Psoas muscle (tissue), 8 donors: ENCODE results near the gene BEST2. TPM values are rescaled to one million over a fixed set of nuclear protein-coding genes. Genes with fewer than 3 reads are reported as not detected.

Source experiments
- ATAC-seq, 4 donors: fragments of 200-7000 bp; cut with Tn5 transposase; one replicate each; pipeline ENCODE4 v1.9.1; 2020; ENCODE audit warnings: moderate library complexity in 3 of 4, mild to moderate bottlenecking in 2 of 4
- DNase-seq, 2 donors: peaks; one replicate each; pipeline ENCODE4 v3.0.0-alpha.2; 2020
- H3K27ac ChIP-seq: fragments of 200-600 bp; one replicate; pipeline ENCODE4 v1.8.0; 2022
- H3K27me3 ChIP-seq, 3 donors: fragments of 200-600 bp in 1 of 3; one replicate each; pipeline versions ENCODE4 v1.6.1 to v1.8.0; 2013 to 2022; ENCODE audit warnings: low read length in 2 of 3, mild to moderate bottlenecking in 2 of 3, moderate library complexity in 1 of 3; ENCODE audit not compliant: insufficient read depth in 3 of 3
- H3K36me3 ChIP-seq, 2 donors: fragments of 200-600 bp in 1 of 2; one replicate each; pipeline versions ENCODE4 v1.6.1 to v1.8.0; 2013 to 2022; ENCODE audit warnings: low read depth in 1 of 2, mild to moderate bottlenecking in 1 of 2, moderate library complexity in 1 of 2; ENCODE audit not compliant: insufficient read depth in 1 of 2
- H3K4me1 ChIP-seq: fragments of 200-600 bp; one replicate; pipeline ENCODE4 v1.8.0; 2022
- H3K4me3 ChIP-seq: fragments of 200-600 bp; one replicate; pipeline ENCODE4 v1.8.0; 2022; ENCODE audit warnings: mild to moderate bottlenecking
- H3K9me3 ChIP-seq: fragments of 200-600 bp; one replicate; pipeline ENCODE4 v1.8.0; 2022
- WGBS, 3 donors: extraction: QIAGEN DNeasy Blood & Tissue Kit; methylation state at CpG; one replicate each; pipeline versions ENCODE4 v1.1.6 to v1.1.7; 2013; 5-methylcytosine and 5-hydroxymethylcytosine counted together
- intact Hi-C, 2 donors: fragments of 100-400 bp; cut with DNase I; formaldehyde crosslinking; loops; one replicate each; pipeline versions ENCODE4 v1.11.0 to v1.14.2; 2022
- polyA plus RNA-seq, 3 donors: library from polyadenylated mRNA; stranded (reverse); fragments of 200-250 nt; gene quantifications; one replicate each; pipeline ENCODE4 v1.2.3, GENCODE V29; 2013
- total RNA-seq, 4 donors: library from RNA; stranded (reverse); fragmentation: NEBNext Ultra II Directional in 2 of 4; extraction: Animal tissue kit (Norgen Biotek cat#: 25700) in 2 of 4; gene quantifications; one replicate each; pipeline versions ENCODE4 v1.2.1 to v1.2.4, GENCODE V29; 2021 to 2023
- TF ChIP-seq, protein P1 (sequence below): fragments of 200-600 bp; IDR thresholded peaks from one replicate; pipeline ENCODE4 v1.8.0; 2022; ENCODE audit warnings: antibody characterized with exemption
- donor health status: healthy with polysubstance abuse.
- donor health status: DM: no; HTN: no; CAD: no; lungs with moderate emphysema.
- donor health status: Bipolar disorder and iron deficiency.
- donor health status: healthy.
- donor health status: DM: yes; HTN: yes; CAD: no.
- donor health status: DM: no; HTN: no; CAD: no.
- donor health status: DM: no; HTN: no; CAD: no.
- donor health status: DM: yes; HTN: yes; CAD: no.

BEST2 gene
- total and polyA plus RNA-seq, 7 donors: 0.04 to 0.37 (median 0.08) TPM; not detected in 4

DNA sequence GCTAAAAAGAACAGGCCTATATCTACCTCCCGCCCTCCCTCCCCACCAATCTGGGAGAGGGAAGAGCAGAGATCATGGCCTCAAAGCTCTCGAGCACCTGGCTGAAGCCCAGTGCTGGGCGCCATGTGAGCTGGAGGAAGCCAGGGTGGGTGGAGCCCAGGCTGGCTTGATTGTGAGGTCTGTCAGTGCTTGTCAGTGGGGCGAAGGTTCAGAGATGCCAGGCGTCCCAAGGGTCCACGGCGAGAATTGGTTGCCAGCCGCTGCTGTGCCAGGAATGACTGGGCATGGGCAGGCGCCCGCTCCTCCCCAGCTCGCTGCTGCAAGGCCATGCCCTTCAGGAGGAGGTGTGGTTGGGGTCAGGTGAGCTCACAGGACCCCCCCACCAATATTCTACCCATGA, 11.5 kb downstream of the BEST2 start:
- H3K27ac ChIP-seq: peak overlapping the region; percentile 41
- intact Hi-C loops: loop anchor here (5.0 kb wide), 2 partner anchors 34 to 39 kb away; partner anchors contain the start of genes PRDX2 (in 1 of the 2) and THSD8 (in 1 of the 2)
- no peaks in the 10 kb centered on the region for H3K9me3 ChIP-seq
- no peaks in the 10 kb centered on the region for H3K4me1 ChIP-seq
- ATAC-seq (peak in 3 of 4 donors; percentile 26 to 41 (median 35)), DNase-seq (no peak)
- H3K36me3 ChIP-seq: peaks cover 0 to 51% of the 10 kb centered on the region in 2 donors
- H3K4me3 ChIP-seq: no peak overlapping the region
- no peaks in the 10 kb centered on the region for H3K27me3 ChIP-seq
- TF ChIP-seq, protein P1, sequence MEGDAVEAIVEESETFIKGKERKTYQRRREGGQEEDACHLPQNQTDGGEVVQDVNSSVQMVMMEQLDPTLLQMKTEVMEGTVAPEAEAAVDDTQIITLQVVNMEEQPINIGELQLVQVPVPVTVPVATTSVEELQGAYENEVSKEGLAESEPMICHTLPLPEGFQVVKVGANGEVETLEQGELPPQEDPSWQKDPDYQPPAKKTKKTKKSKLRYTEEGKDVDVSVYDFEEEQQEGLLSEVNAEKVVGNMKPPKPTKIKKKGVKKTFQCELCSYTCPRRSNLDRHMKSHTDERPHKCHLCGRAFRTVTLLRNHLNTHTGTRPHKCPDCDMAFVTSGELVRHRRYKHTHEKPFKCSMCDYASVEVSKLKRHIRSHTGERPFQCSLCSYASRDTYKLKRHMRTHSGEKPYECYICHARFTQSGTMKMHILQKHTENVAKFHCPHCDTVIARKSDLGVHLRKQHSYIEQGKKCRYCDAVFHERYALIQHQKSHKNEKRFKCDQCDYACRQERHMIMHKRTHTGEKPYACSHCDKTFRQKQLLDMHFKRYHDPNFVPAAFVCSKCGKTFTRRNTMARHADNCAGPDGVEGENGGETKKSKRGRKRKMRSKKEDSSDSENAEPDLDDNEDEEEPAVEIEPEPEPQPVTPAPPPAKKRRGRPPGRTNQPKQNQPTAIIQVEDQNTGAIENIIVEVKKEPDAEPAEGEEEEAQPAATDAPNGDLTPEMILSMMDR: no peak
- 31 to 49% (median 35%) methylated on average over 11 of the region's 11 CpGs for WGBS, 3 donors

DNA sequence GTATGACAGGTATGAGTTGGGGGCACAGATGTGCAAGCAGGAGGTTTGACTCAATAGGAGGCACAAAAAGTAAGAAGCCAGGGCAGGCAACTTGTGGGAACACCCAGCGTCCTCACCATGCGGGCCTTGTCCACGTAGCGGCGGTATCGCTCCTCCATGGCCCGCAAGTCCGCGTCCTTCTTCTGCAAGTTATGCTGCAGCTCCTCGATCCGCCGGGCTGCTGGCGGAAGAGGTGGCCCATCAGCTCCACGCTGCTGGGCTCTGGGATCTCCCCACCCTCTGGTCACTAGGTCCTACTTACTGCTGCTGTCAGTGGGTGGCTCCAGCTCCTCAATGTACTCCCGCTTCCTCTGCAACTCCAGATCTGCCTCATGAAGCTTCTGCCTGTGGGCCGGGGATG, 13.1 kb downstream of the BEST2 start:
- Histone ChIP-seq H3K9me3 (no peaks in the 10 kb centered on the region), H3K4me3 (no peak overlapping the region), H3K27me3 (no peaks in the 10 kb centered on the region), H3K27ac (no peak overlapping the region), H3K36me3 (peaks cover 0 to 63% of the 10 kb centered on the region in 2 donors), H3K4me1 (no peaks in the 10 kb centered on the region)
- ATAC-seq: no peak
- no peak for DNase-seq
- intact Hi-C loops: loop anchor here (5.0 kb wide), 3 partner anchors 33 to 83 kb away; partner anchors contain the start of genes PRDX2 (in 1 of the 2) and THSD8 (in 1 of the 2)
- TF ChIP-seq, protein P1: no peak
- WGBS, 3 donors: 94 to 96% (median 95%) methylated on average over 16 of the region's 16 CpGs

DNA sequence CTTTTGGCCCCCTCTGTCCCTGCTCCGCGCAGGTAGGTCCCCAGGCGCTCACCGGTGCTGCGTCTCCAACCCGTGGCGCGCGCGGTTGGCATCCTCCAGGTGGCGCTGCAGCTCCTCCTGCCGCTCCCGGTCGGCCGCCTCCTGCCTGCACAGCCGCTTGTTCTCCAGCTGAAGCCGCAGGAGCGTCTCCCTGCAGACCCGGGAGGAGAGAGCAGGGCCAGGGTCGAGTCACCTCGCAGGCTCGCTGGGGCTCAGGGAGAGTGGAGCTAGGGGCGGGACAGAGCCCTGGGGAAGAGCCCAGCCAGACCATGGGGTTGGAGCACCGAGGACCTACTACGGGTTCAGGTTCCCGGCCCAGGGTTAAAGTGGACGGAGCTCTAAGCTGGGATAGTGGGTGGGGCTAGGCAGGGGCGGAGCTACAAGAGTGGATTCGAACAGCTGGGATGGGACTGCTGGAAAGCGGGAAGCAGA, 14.5 kb downstream of the BEST2 start:
- intact Hi-C loops: loop anchor here in 1 of 2 donors (5.0 kb wide), 1 partner anchor 81 kb away; no protein-coding TSS in a partner anchor
- no peaks in the 10 kb centered on the region for H3K27me3 ChIP-seq
- H3K4me1 ChIP-seq: no peaks in the 10 kb centered on the region
- H3K36me3 ChIP-seq: peaks cover 0 to 71% of the 10 kb centered on the region in 2 donors
- H3K27ac ChIP-seq: peak overlapping the region; percentile 46
- no peaks in the 10 kb centered on the region for H3K9me3 ChIP-seq
- 34 to 60% (median 42%) methylated on average over 21 to 30 of the region's 30 CpGs for WGBS, 3 donors
- TF ChIP-seq, protein P1: peak; percentile 75
- peak; percentile 71 to 86 (median 82) for ATAC-seq
- peak; percentile 76 to 89 for DNase-seq
- peak overlapping the region; percentile 52 for H3K4me3 ChIP-seq

DNA sequence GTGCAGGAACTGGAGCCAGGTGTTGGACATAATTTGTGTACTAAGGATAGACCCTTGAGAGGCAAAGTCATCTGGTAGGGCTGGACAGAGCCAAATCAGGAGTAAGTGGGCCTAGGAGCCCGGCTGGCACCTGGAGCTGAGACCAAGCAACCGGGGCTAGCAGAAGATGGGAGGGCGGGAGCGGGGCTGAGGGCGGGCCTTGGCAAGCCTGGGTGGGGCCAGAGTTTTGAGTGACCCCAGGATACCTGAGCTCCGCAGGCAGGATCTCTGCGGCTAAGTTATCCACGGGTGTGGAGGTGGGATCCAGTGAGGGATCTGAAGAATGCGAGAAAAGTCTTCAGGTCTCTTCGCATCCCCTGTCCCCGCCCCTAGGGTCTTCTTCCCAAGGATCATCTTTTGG, 15.6 kb downstream of the BEST2 start:
- Histone ChIP-seq H3K36me3 (peaks cover 0 to 69% of the 10 kb centered on the region in 2 donors), H3K9me3 (no peaks in the 10 kb centered on the region), H3K4me3 (no peak overlapping the region), H3K27ac (no peak overlapping the region), H3K4me1 (peaks cover 5% of the 10 kb centered on the region), H3K27me3 (no peaks in the 10 kb centered on the region)
- TF ChIP-seq, protein P1: no peak
- no peak for ATAC-seq
- no peak for DNase-seq
- WGBS, 3 donors: 90 to 93% (median 91%) methylated on average over 11 of the region's 11 CpGs
- intact Hi-C loops: loop anchor here in 1 of 2 donors (5.0 kb wide), 1 partner anchor 80 kb away; no protein-coding TSS in a partner anchor
